Hypothalamus (tissue), 51 donors: ENCODE data around the gene C13orf42.

ENCODE experiments used
- DNase-seq, 51 donors: peaks; one replicate each; lab custom pipeline; 2025; lab: John Stamatoyannopoulos, UW

Gene C13orf42

GRCh38 chr13:51067210-51067701 lies 43.8 kb downstream of the C13orf42 start:
- DNase-seq = peak in 1 of 51 donors; percentile 2

- DNase-seq = no peak
Measured at GRCh38 chr13:51066091-51066831, 44.8 kb downstream of the C13orf42 start.

- no peak for DNase-seq
Measured at GRCh38 chr13:51065372-51066090, 45.5 kb downstream of the C13orf42 start.

GRCh38 chr13:51064753-51065152 lies 46.3 kb downstream of the C13orf42 start:
- DNase-seq = no peak

GRCh38 chr13:51063909-51064308 lies 47.2 kb downstream of the C13orf42 start:
- no peak for DNase-seq

GRCh38 chr13:51058461-51059167 lies 52.5 kb downstream of the C13orf42 start:
- DNase-seq = no peak

- DNase-seq = no peak
Measured at GRCh38 chr13:51057906-51058305, 53.2 kb downstream of the C13orf42 start.

- no peak for DNase-seq
Measured at GRCh38 chr13:51057001-51057400, 54.1 kb downstream of the C13orf42 start.

GRCh38 chr13:51052581-51052980 lies 58.5 kb downstream of the C13orf42 start:
- no peak for DNase-seq

GRCh38 chr13:51050021-51050830 lies 60.8 kb downstream of the C13orf42 start:
- DNase-seq = no peak

GRCh38 chr13:51048616-51049015 lies 62.5 kb downstream of the C13orf42 start:
- no peak for DNase-seq

GRCh38 chr13:51048166-51048461 lies 63.0 kb downstream of the C13orf42 start:
- no peak for DNase-seq

GRCh38 chr13:51047434-51048165 lies 63.5 kb downstream of the C13orf42 start:
- DNase-seq = no peak

- no peak for DNase-seq
Measured at GRCh38 chr13:51045451-51045850, 65.6 kb downstream of the C13orf42 start.

GRCh38 chr13:51044023-51044665 lies 66.9 kb downstream of the C13orf42 start:
- DNase-seq = no peak

- no peak for DNase-seq
Measured at GRCh38 chr13:51043310-51043709, 67.8 kb downstream of the C13orf42 start.

- DNase-seq = no peak
Measured at GRCh38 chr13:51041710-51042109, 69.4 kb downstream of the C13orf42 start.

- peak in 1 of 51 donors; percentile 6 for DNase-seq
Measured at GRCh38 chr13:51041126-51041525, 69.9 kb downstream of the C13orf42 start.

GRCh38 chr13:51040431-51040830 lies 70.6 kb downstream of the C13orf42 start:
- no peak for DNase-seq
